Activated B cell treated with CpG ODN at 0.5 μM for 24 hours (primary cell): ENCODE measurements around the gene LDLRAD4. TPM values are rescaled to one million over a fixed set of nuclear protein-coding genes. Genes with fewer than 3 reads are reported as not detected.

Source experiments
- ATAC-seq: fragments of 200-7000 bp; cut with Tn5 transposase; one replicate; pipeline ENCODE4 v1.10.0; 2021; ENCODE audit warnings: low read depth, mild to moderate bottlenecking, moderate library complexity
- CTCF ChIA-PET: fragments of 350-600 bp; sonication (Branson Sonifier 250); formaldehyde crosslinking; loops from one replicate; lab custom pipeline; 2021; ENCODE audit warnings: antibody characterized with exemption; lab: Charles Lee
- POLR2A ChIA-PET: fragments of 350-600 bp; sonication (Branson Sonifier 250); formaldehyde crosslinking; loops from one replicate; lab custom pipeline; 2021; ENCODE audit warnings: antibody characterized with exemption; lab: Charles Lee
- DNase-seq: peaks from one replicate; pipeline ENCODE4 v3.0.0; 2022
- H3K27ac Mint-ChIP-seq: one replicate; pipeline ENCODE4 v1.8.0; 2020; ENCODE audit warnings: mixed read lengths
- H3K27me3 Mint-ChIP-seq: one replicate; pipeline ENCODE4 v1.8.0; 2021; ENCODE audit warnings: mixed read lengths
- H3K36me3 Mint-ChIP-seq: one replicate; pipeline ENCODE4 v1.8.0; 2021; ENCODE audit warnings: low read depth, mixed read lengths
- H3K4me1 Mint-ChIP-seq: one replicate; pipeline ENCODE4 v1.8.0; 2021; ENCODE audit warnings: mixed read lengths
- H3K4me3 Mint-ChIP-seq: one replicate; pipeline ENCODE4 v1.8.0; 2020; ENCODE audit warnings: mild to moderate bottlenecking, mixed read lengths
- H3K9me3 Mint-ChIP-seq: one replicate; pipeline ENCODE4 v1.8.0; 2020; ENCODE audit warnings: mixed read lengths
- intact Hi-C: fragments of 100-400 bp; cut with micrococcal nuclease; formaldehyde crosslinking; loops from one replicate; pipeline ENCODE4 v1.15.1; 2024
- total RNA-seq: library from RNA; stranded (reverse); gene quantifications from 2 replicates; pipeline ENCODE4 v1.2.3, GENCODE V29; 2022
- TF ChIP-seq, protein P1 (sequence below): fragments of 200-600 bp; IDR thresholded peaks from one replicate; pipeline ENCODE4 v1.8.0; 2022; ENCODE audit warnings: antibody characterized with exemption, mild to moderate bottlenecking

The LDLRAD4 gene
- total RNA-seq, 1 donor from 2014 or later: 66.9 TPM

DNA sequence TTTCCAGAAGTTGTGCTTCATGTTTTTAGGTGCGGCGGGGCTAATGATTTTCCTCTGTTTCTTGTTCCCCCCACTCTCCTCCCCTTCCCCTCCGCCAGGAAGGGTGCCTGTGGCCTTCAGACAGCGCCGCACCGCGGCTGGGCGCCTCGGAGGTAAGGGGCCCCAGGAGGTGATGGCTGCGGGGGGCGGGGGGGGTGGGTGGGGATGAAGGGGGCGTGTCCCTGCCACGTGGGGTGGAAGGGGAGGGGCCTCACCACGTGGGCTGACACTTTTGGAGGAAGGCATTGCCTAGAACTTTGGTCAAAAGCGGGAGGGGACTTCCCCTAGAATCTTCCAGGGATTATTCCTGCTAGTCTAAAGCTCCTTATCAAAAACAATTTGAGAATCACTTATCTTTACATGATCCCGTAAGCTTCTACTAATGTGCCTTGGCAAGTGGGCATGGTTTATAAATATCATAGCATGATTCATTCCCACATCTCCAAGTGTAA lies 424.7 kb downstream of the LDLRAD4 start:
- TF ChIP-seq, protein P1, sequence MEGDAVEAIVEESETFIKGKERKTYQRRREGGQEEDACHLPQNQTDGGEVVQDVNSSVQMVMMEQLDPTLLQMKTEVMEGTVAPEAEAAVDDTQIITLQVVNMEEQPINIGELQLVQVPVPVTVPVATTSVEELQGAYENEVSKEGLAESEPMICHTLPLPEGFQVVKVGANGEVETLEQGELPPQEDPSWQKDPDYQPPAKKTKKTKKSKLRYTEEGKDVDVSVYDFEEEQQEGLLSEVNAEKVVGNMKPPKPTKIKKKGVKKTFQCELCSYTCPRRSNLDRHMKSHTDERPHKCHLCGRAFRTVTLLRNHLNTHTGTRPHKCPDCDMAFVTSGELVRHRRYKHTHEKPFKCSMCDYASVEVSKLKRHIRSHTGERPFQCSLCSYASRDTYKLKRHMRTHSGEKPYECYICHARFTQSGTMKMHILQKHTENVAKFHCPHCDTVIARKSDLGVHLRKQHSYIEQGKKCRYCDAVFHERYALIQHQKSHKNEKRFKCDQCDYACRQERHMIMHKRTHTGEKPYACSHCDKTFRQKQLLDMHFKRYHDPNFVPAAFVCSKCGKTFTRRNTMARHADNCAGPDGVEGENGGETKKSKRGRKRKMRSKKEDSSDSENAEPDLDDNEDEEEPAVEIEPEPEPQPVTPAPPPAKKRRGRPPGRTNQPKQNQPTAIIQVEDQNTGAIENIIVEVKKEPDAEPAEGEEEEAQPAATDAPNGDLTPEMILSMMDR: no peak
- H3K27me3 Mint-ChIP-seq: no peaks in the 10 kb centered on the region
- H3K27ac Mint-ChIP-seq: no peak overlapping the region
- H3K4me3 Mint-ChIP-seq: no peak overlapping the region
- ATAC-seq (no peak), DNase-seq (no peak)
- CTCF ChIA-PET: no interaction called here
- POLR2A ChIA-PET: interaction anchor here (0.7 kb wide), 1 partner anchor 162 kb away, joined by 3 read pairs; no protein-coding TSS in a partner anchor
- H3K36me3 Mint-ChIP-seq: peaks cover 34% of the 10 kb centered on the region
- no peaks in the 10 kb centered on the region for H3K4me1 Mint-ChIP-seq
- no peaks in the 10 kb centered on the region for H3K9me3 Mint-ChIP-seq
- intact Hi-C loops: no loop called here

DNA sequence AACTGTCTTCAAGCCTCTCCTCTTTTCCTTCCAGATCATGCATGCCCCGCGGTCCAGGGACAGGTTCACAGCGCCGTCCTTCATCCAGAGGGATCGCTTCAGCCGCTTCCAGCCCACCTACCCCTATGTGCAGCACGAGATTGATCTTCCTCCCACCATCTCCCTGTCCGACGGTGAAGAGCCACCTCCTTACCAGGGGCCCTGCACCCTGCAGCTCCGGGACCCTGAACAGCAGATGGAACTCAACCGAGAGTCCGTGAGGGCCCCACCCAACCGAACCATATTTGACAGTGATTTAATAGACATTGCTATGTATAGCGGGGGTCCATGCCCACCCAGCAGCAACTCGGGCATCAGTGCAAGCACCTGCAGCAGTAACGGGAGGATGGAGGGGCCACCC lies 426.5 kb downstream of the LDLRAD4 start:
- POLR2A ChIA-PET: no interaction called here
- H3K36me3 Mint-ChIP-seq: peaks cover 30% of the 10 kb centered on the region
- TF ChIP-seq, protein P1: no peak
- no peak overlapping the region for H3K4me3 Mint-ChIP-seq
- no peaks in the 10 kb centered on the region for H3K4me1 Mint-ChIP-seq
- H3K9me3 Mint-ChIP-seq: no peaks in the 10 kb centered on the region
- H3K27ac Mint-ChIP-seq: no peak overlapping the region
- no peak for DNase-seq
- CTCF ChIA-PET: no interaction called here
- no peaks in the 10 kb centered on the region for H3K27me3 Mint-ChIP-seq
- intact Hi-C loops: no loop called here
- ATAC-seq: no peak

DNA sequence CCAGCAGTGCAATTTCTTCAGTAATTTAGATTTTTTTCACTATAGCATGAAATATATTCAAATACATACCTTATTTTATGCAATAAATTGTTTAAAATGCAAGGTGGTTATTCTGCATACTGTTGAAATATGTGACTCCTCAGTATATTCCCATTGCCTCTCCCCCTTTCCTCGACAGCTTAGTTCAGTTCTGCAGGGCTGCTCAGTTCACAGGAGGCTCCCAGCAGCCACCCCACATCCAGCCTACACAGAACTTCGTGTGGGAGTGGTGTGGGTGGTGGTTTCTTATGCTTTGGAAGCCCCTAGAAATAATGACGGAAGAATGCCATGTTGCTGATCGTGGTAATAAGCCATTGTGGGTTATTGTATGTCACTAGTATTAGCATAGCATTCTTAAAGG lies 428.1 kb downstream of the LDLRAD4 start:
- ChIA-PET POLR2A (no interaction called here), CTCF (no interaction called here)
- Mint-ChIP-seq H3K4me3 (no peak overlapping the region), H3K36me3 (peaks cover 28% of the 10 kb centered on the region), H3K27ac (no peak overlapping the region), H3K27me3 (no peaks in the 10 kb centered on the region), H3K9me3 (no peaks in the 10 kb centered on the region), H3K4me1 (no peaks in the 10 kb centered on the region)
- ATAC-seq (no peak), DNase-seq (no peak)
- TF ChIP-seq, protein P1: no peak
- intact Hi-C loops: no loop called here

DNA sequence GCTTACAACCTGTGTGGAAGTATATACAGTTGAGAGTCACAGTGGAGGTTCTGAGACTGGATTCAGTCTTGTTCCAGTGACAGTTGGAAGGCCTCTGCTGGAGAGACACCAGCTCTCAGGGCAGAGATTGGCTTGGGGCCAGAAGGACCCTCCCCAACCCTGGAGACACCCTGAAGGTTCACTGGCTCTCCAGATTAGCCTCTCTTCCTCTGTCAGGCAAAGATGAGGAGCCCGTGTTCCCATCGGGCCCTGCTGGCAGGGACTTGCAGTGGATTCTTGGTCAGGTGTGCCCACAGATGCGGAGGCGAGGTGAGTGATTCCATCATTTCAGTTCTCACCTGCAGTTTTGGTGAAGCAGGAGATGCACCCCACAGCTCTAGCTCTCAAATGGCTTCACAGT lies 429.2 kb downstream of the LDLRAD4 start:
- Mint-ChIP-seq H3K36me3 (peaks cover 28% of the 10 kb centered on the region), H3K4me1 (no peaks in the 10 kb centered on the region), H3K27ac (no peak overlapping the region), H3K9me3 (no peaks in the 10 kb centered on the region), H3K27me3 (no peaks in the 10 kb centered on the region), H3K4me3 (no peak overlapping the region)
- TF ChIP-seq, protein P1: no peak
- ChIA-PET POLR2A (no interaction called here), CTCF (no interaction called here)
- no peak for DNase-seq
- ATAC-seq: no peak
- intact Hi-C loops: no loop called here

DNA sequence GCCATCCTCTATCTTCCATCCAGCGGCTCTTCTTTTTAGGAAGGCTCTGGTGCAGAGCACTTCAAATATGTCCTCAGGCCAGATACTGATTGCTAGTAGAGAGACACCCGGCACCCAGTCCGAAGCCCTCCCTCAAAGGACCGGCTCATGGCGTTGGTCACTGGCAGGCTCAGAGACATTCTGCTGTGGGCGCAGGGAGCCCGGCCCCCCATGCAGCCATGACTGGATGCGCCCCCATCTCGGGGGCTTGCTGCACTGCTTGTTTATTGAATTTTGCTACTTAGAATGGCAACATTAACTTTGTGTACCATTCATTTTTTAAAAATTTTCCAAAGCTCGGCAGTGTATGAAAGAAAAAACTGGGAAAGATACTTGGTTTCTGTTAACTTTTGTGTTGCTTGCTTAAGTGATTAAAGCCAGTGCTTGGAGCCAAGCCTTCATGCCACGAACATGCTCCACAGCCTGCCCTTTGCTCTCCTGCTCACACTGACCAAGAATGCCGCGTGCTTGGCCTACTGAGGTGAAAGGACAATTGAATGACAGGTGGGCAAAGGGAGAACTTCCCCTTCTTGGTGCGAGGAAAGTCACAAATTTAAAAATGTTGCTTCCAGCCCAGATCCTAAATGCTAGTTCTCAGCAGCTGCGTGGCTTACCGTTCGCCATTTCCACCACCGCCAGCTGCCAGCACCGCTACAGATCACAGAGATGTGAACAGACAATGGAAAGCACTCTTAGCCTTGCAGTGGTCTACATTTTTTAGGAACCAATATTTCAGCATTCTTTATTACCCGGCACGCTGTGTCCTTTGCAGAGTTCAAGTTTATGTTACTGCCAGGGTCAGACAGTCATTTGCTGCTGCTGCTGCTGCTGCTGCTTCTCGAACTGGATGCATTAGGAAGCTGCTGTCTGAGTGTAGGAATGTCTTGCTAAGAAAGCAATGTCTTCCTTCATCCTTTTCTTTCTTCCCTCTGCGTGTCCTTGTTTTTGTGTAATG lies 431.1 kb downstream of the LDLRAD4 start:
- Mint-ChIP-seq H3K9me3 (no peaks in the 10 kb centered on the region), H3K4me3 (no peak overlapping the region), H3K27me3 (no peaks in the 10 kb centered on the region), H3K36me3 (peaks cover 23% of the 10 kb centered on the region), H3K4me1 (no peaks in the 10 kb centered on the region), H3K27ac (no peak overlapping the region)
- ChIA-PET POLR2A (no interaction called here), CTCF (no interaction called here)
- DNase-seq (no peak), ATAC-seq (no peak)
- intact Hi-C loops: no loop called here
- TF ChIP-seq, protein P1: no peak
